Astrocyte (in vitro differentiated cells and primary cell): ENCODE results near the gene PTGFRN. TPM values are rescaled to one million over a fixed set of nuclear protein-coding genes. Genes with fewer than 3 reads are reported as not detected.

Source experiments
- DNase-seq: peaks from one replicate; pipeline ENCODE4 v3.0.0-alpha.2; 2010; ENCODE audit warnings: low read depth
- FAIRE-seq: peaks from 2 replicates; lab custom pipeline; 2011; peaks lifted over from hg19 to GRCh38; lab: Jason Lieb, UNC
- H2AFZ ChIP-seq: 2 replicates; pipeline ENCODE4 v1.6.0; 2012; ENCODE audit warnings: low read depth, low read length, inconsistent platforms
- H3K27ac ChIP-seq: 2 replicates; pipeline ENCODE4 v1.5.1; 2011; ENCODE audit warnings: low read depth, low read length, inconsistent platforms
- H3K27me3 ChIP-seq: 2 replicates; pipeline ENCODE4 v1.6.0; 2011; ENCODE audit warnings: low read length, inconsistent platforms; ENCODE audit not compliant: insufficient read depth
- H3K36me3 ChIP-seq: 2 replicates; pipeline ENCODE4 v1.5.1; 2011; ENCODE audit warnings: low read length, inconsistent platforms; ENCODE audit not compliant: insufficient read depth
- H3K4me1 ChIP-seq: 2 replicates; pipeline ENCODE4 v1.5.1; 2011; ENCODE audit warnings: low read length, inconsistent platforms; ENCODE audit not compliant: insufficient read depth
- H3K4me2 ChIP-seq: 2 replicates; pipeline ENCODE4 v1.6.0; 2012; ENCODE audit warnings: low read length, inconsistent platforms
- H3K4me3 ChIP-seq: 2 replicates; pipeline ENCODE4 v1.5.1; 2011; ENCODE audit warnings: low read depth, mild to moderate bottlenecking, low read length, inconsistent platforms; ENCODE audit not compliant: insufficient read depth
- H3K79me2 ChIP-seq: 2 replicates; pipeline ENCODE4 v1.6.0; 2012; ENCODE audit warnings: mild to moderate bottlenecking, low read length, inconsistent platforms; ENCODE audit not compliant: insufficient read depth
- H3K9ac ChIP-seq: 2 replicates; pipeline ENCODE4 v1.6.0; 2012; ENCODE audit warnings: mild to moderate bottlenecking, low read length, inconsistent platforms
- H3K9me3 ChIP-seq: 2 replicates; pipeline ENCODE4 v1.5.1; 2012; ENCODE audit warnings: low read depth, mild to moderate bottlenecking, low read length, inconsistent platforms; ENCODE audit not compliant: insufficient read depth
- H4K20me1 ChIP-seq: 2 replicates; pipeline ENCODE4 v1.6.0; 2012; ENCODE audit warnings: low read length, inconsistent platforms; ENCODE audit not compliant: insufficient read depth
- H3K27ac Mint-ChIP-seq: one replicate; pipeline ENCODE4 v1.8.0; 2021; ENCODE audit warnings: mild to moderate bottlenecking, mixed read lengths; ENCODE audit not compliant: unreplicated experiment
- H3K27me3 Mint-ChIP-seq: one replicate; pipeline ENCODE4 v1.8.0; 2021; ENCODE audit warnings: low read depth, mixed read lengths; ENCODE audit not compliant: unreplicated experiment
- H3K36me3 Mint-ChIP-seq: one replicate; pipeline ENCODE4 v1.8.0; 2021; ENCODE audit warnings: low read depth, mixed read lengths; ENCODE audit not compliant: unreplicated experiment
- H3K4me1 Mint-ChIP-seq: one replicate; pipeline ENCODE4 v1.8.0; 2021; ENCODE audit warnings: low read depth, mixed read lengths; ENCODE audit not compliant: unreplicated experiment
- H3K4me3 Mint-ChIP-seq: one replicate; pipeline ENCODE4 v1.8.0; 2021; ENCODE audit warnings: mild to moderate bottlenecking, moderate library complexity, mixed read lengths; ENCODE audit not compliant: unreplicated experiment
- H3K9me3 Mint-ChIP-seq: one replicate; pipeline ENCODE4 v1.8.0; 2021; ENCODE audit warnings: mild to moderate bottlenecking, mixed read lengths; ENCODE audit not compliant: unreplicated experiment
- EZH2 ChIP-seq: IDR thresholded peaks from 2 replicates; pipeline ENCODE4 v1.6.1; 2012; ENCODE audit warnings: mild to moderate bottlenecking, low read length, inconsistent platforms; ENCODE audit not compliant: insufficient read depth
- total RNA-seq: library from RNA; stranded (reverse); gene quantifications from 2 replicates; pipeline ENCODE4 v1.2.1, GENCODE V29; 2021
- TF ChIP-seq, protein P1 (sequence below): IDR thresholded peaks from 2 replicates; pipeline ENCODE4 v1.5.1; 2011; ENCODE audit warnings: low read depth, mild to moderate bottlenecking, inconsistent platforms, low read length, moderate library complexity; ENCODE audit not compliant: insufficient read depth

PTGFRN gene
- total RNA-seq, 1 donor from 2014 or later = 157 TPM

DNA sequence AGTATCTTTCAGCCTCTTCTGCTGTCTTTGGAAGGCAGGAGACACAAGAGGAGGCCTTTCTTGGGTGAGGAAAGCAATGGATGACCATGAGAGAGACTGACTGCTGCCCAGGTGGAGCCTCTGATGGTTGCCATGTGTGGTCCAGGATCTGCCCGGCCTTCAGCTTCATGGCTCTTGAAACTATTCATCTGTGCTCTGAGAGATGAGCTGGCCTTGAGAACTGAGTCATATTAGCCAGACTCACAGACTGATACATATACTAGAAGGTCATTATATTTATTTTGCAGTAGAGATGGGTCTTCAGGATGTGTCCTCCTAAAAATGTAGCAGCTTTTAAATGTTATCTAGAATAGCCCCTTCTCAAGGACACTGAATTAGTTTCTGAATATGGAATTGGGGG is 33.7 kb downstream of the PTGFRN start:
- no peak overlapping the region for H3K27ac Mint-ChIP-seq
- no peak for FAIRE-seq

DNA sequence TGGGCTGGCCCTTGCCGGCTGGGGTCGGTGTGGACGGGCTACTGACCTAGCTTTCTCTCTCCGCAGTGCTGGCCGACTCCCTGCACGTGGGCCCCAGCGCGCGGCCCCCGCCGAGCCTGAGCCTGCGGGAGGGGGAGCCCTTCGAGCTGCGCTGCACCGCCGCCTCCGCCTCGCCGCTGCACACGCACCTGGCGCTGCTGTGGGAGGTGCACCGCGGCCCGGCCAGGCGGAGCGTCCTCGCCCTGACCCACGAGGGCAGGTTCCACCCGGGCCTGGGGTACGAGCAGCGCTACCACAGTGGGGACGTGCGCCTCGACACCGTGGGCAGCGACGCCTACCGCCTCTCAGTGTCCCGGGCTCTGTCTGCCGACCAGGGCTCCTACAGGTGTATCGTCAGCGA is 34.9 kb downstream of the PTGFRN start:
- Mint-ChIP-seq H3K27me3 (no peaks in the 10 kb centered on the region), H3K36me3 (peaks cover 22% of the 10 kb centered on the region), H3K9me3 (peaks cover 2% of the 10 kb centered on the region), H3K27ac (no peak overlapping the region), H3K4me1 (peaks cover 23% of the 10 kb centered on the region), H3K4me3 (no peak overlapping the region)
- no peak for FAIRE-seq
- H3K9me3 ChIP-seq = no peaks in the 10 kb centered on the region
- no peaks in the 10 kb centered on the region for H3K36me3 ChIP-seq
- TF ChIP-seq, protein P1, sequence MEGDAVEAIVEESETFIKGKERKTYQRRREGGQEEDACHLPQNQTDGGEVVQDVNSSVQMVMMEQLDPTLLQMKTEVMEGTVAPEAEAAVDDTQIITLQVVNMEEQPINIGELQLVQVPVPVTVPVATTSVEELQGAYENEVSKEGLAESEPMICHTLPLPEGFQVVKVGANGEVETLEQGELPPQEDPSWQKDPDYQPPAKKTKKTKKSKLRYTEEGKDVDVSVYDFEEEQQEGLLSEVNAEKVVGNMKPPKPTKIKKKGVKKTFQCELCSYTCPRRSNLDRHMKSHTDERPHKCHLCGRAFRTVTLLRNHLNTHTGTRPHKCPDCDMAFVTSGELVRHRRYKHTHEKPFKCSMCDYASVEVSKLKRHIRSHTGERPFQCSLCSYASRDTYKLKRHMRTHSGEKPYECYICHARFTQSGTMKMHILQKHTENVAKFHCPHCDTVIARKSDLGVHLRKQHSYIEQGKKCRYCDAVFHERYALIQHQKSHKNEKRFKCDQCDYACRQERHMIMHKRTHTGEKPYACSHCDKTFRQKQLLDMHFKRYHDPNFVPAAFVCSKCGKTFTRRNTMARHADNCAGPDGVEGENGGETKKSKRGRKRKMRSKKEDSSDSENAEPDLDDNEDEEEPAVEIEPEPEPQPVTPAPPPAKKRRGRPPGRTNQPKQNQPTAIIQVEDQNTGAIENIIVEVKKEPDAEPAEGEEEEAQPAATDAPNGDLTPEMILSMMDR = no peak
- no peak for TF ChIP-seq EZH2
- no peak overlapping the region for H3K4me3 ChIP-seq
- no peak overlapping the region for H3K4me2 ChIP-seq
- DNase-seq = no peak
- H3K9ac ChIP-seq = no peak overlapping the region
- H3K27me3 ChIP-seq = no peaks in the 10 kb centered on the region
- peaks cover 5% of the 10 kb centered on the region for H3K79me2 ChIP-seq
- H2AFZ ChIP-seq = no peak overlapping the region
- H3K27ac ChIP-seq = no peak overlapping the region
- peaks cover 7% of the 10 kb centered on the region for H4K20me1 ChIP-seq
- H3K4me1 ChIP-seq = no peaks in the 10 kb centered on the region

More for the DNA sequence above, 33.7 kb downstream of the PTGFRN start:
- no peaks in the 10 kb centered on the region for H3K27me3 Mint-ChIP-seq
- peaks cover 7% of the 10 kb centered on the region for H4K20me1 ChIP-seq
- H3K36me3 Mint-ChIP-seq = peaks cover 27% of the 10 kb centered on the region
- H3K36me3 ChIP-seq = no peaks in the 10 kb centered on the region
- H3K4me1 ChIP-seq = no peaks in the 10 kb centered on the region
- TF ChIP-seq EZH2 = no peak
- TF ChIP-seq, protein P1 = no peak
- no peak overlapping the region for H2AFZ ChIP-seq
- H3K79me2 ChIP-seq = peaks cover 5% of the 10 kb centered on the region
- no peak overlapping the region for H3K4me3 Mint-ChIP-seq
- peaks cover 3% of the 10 kb centered on the region for H3K9me3 Mint-ChIP-seq
- no peaks in the 10 kb centered on the region for H3K9me3 ChIP-seq
- no peak overlapping the region for H3K4me2 ChIP-seq
- H3K27ac ChIP-seq = no peak overlapping the region
- no peak overlapping the region for H3K4me3 ChIP-seq
- peaks cover 22% of the 10 kb centered on the region for H3K4me1 Mint-ChIP-seq
- DNase-seq = no peak
- H3K9ac ChIP-seq = no peak overlapping the region
- no peaks in the 10 kb centered on the region for H3K27me3 ChIP-seq

DNA sequence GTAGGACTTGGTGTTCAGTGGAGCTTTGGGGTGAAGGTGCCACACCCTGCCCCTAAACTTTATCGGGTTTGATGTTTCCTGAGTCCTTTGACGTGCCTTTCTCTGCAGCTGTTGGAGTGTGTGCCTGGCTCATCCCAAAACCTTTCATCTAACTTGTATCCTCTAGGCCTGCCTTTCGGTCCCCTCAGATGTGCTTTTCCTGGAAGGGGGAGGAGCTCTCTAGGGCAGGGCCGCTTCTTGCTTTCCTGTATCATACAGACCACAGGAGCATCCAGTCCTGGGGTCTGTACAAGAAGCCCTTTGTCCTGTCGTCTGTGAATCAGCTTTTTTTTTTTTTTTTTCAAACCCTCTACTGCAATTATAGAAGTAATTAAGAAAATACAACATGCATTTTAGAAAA is 35.7 kb downstream of the PTGFRN start:
- no peak overlapping the region for H2AFZ ChIP-seq
- H3K4me1 Mint-ChIP-seq = peaks cover 28% of the 10 kb centered on the region
- H3K36me3 Mint-ChIP-seq = peaks cover 20% of the 10 kb centered on the region
- no peaks in the 10 kb centered on the region for H3K9me3 ChIP-seq
- TF ChIP-seq, protein P1 = no peak
- no peak for TF ChIP-seq EZH2
- no peak overlapping the region for H3K9ac ChIP-seq
- H3K4me2 ChIP-seq = no peak overlapping the region
- H3K4me1 ChIP-seq = peaks cover under 1% of the 10 kb centered on the region
- peaks cover 7% of the 10 kb centered on the region for H4K20me1 ChIP-seq
- H3K4me3 ChIP-seq = no peak overlapping the region
- FAIRE-seq (no peak), DNase-seq (no peak)
- H3K27ac Mint-ChIP-seq = no peak overlapping the region
- peaks cover 5% of the 10 kb centered on the region for H3K79me2 ChIP-seq
- no peaks in the 10 kb centered on the region for H3K36me3 ChIP-seq
- no peaks in the 10 kb centered on the region for H3K27me3 Mint-ChIP-seq
- H3K9me3 Mint-ChIP-seq = no peaks in the 10 kb centered on the region
- H3K27me3 ChIP-seq = no peaks in the 10 kb centered on the region
- H3K4me3 Mint-ChIP-seq = no peak overlapping the region
- H3K27ac ChIP-seq = no peak overlapping the region
